NCI-H2196 (cell line): ENCODE data around the gene ENTPD8.
A peak's percentile ranks its signal among the peaks of the same experiment; 100 is the strongest.
"Not testable (repeated sequence)": the region's sequence is repeated elsewhere in the genome, so short reads cannot be mapped to it uniquely, and the experiment has no call there.

Source experiments
- DNase-seq: peaks from one replicate; lab custom pipeline; 2025; ENCODE audit not compliant: unreplicated experiment; lab: John Stamatoyannopoulos, UW

ENTPD8 gene

GRCh38 chr9:137458194-137459151 lies 17.3 kb upstream of the ENTPD8 start:
- DNase-seq: no peak

GRCh38 chr9:137457406-137458193 lies 16.4 kb upstream of the ENTPD8 start:
- DNase-seq: no peak

GRCh38 chr9:137456864-137457405 lies 15.8 kb upstream of the ENTPD8 start:
- no peak for DNase-seq

GRCh38 chr9:137456061-137456863 lies 15.1 kb upstream of the ENTPD8 start:
- DNase-seq: no peak

GRCh38 chr9:137455359-137455991 lies 14.3 kb upstream of the ENTPD8 start:
- no peak for DNase-seq

- DNase-seq: no peak
Observed at GRCh38 chr9:137454597-137455358, 13.6 kb upstream of the ENTPD8 start.

- no peak for DNase-seq
Observed at GRCh38 chr9:137454145-137454596, 13.0 kb upstream of the ENTPD8 start.

GRCh38 chr9:137453643-137454081 lies 12.5 kb upstream of the ENTPD8 start:
- DNase-seq: peak; percentile 21

- no peak for DNase-seq
Observed at GRCh38 chr9:137452761-137453642, 11.8 kb upstream of the ENTPD8 start.

- DNase-seq: no peak
Observed at GRCh38 chr9:137452006-137452760, 11.0 kb upstream of the ENTPD8 start.

- DNase-seq: not testable (repeated sequence)
Observed at GRCh38 chr9:137451264-137452005, 10.3 kb upstream of the ENTPD8 start.

GRCh38 chr9:137450539-137451222 lies 9.5 kb upstream of the ENTPD8 start:
- not testable (repeated sequence) for DNase-seq

- no peak for DNase-seq
Observed at GRCh38 chr9:137449931-137450538, 8.9 kb upstream of the ENTPD8 start.

- no peak for DNase-seq
Observed at GRCh38 chr9:137449081-137449844, 8.1 kb upstream of the ENTPD8 start.

- DNase-seq: no peak
Observed at GRCh38 chr9:137448602-137448962, 7.4 kb upstream of the ENTPD8 start.
